Esophagus mucosa (tissue), 1 donor: ENCODE data around the gene ADCY5. TPM values are rescaled to one million over a fixed set of nuclear protein-coding genes. Genes with fewer than 3 reads are reported as not detected.

Experiments used
- ATAC-seq: fragments of 200-7000 bp; cut with Tn5 transposase; one replicate; pipeline ENCODE4 v1.9.1; 2020
- total RNA-seq: library from RNA; stranded (reverse); gene quantifications from one replicate; pipeline ENCODE4 v1.2.4, GENCODE V29; 2023
- donor health status: DM: yes; HTN: yes; CAD: no.

ADCY5 gene
- total RNA-seq, 1 donor from 2014 or later, result 2.7 TPM

DNA sequence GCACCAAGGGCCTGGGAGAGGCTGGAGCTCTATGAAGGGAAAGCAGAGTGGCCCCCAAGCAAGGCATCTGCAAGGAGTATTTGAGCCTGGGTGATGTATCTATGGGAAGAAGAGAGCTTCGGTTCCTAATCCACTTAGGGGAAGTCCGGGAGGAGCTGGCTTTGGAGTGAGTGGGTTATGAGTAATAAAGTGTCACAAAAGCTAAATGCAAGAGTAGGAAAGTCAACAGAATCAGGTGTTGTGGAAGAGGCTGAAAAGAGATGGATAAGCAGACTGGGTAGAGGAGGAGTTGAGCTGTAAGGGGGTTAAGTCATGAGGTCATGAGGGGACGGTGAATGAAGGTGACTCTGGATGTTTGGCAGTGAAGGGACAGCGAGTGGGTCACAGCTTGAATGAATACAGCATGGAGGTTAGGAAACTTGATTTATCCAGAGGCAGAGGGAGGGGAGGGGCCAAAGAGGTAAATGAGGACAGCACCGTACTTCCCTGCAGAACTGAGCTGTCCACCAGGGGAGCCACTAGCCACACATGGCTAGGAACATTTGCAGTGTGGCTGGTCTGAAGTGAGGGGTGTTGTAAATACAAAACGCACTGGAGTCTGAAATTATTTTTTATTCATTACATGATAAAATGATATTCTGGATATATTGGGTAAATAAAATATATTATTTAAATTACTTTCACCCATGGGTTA, 83.3 kb downstream of the ADCY5 start:
- ATAC-seq, result peak; percentile 37

DNA sequence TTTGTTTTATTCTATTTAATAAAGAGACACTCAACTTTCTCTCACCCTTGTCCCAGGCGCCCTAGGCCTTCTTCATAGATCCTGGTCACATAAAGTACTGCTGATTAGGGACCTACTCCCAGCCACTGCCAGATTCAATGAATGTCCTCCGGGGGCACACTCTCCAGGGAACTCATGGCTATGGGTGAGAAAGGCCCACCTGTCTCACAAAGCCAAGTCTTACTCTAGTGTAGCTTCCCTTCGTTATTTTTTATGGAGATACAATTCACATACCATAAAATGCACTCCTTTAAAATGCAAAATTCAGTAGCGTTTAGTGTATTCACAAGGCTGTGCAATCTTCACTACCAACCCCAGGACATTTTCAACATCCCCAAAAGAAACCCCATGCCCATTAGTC, 87.8 kb downstream of the ADCY5 start:
- ATAC-seq, result no peak

DNA sequence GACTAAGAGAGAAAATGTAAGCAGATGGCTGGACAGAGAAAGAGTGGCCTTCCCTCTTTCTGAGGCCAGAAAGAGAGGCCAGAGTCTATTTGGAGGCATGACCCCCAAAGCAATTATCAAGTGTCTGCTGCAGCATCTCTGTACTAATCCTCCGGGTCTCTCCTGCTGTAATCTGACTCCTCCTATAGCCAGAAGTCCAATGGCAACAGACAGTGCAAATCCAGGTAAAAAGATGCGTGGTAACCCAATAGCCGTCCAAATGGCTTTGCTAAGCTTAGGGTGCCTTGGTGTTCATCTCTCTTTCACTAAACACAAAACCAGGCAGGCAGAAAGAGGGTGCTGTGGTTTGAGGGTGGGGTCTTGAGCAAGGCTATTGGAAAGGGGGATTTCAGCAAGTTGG, 91.6 kb downstream of the ADCY5 start:
- ATAC-seq, result no peak

DNA sequence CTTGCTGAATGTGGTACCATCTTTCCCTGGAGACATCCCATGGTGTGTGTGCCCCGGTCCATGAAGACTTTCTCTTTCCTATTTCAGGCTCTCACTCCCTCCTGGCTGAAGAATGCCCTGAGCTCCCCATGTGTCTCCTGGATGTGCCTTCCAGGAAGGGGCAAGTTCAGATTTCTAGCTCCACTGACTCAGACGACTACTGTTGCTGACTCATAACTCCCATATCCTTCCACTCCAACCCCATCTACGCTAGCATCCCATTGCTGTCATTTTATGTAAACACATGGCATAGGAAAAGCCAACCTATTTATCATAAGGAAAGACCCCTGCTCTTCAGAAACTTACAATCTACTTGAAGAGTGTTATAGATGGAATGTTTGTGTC, 95.0 kb downstream of the ADCY5 start:
- no peak for ATAC-seq

DNA sequence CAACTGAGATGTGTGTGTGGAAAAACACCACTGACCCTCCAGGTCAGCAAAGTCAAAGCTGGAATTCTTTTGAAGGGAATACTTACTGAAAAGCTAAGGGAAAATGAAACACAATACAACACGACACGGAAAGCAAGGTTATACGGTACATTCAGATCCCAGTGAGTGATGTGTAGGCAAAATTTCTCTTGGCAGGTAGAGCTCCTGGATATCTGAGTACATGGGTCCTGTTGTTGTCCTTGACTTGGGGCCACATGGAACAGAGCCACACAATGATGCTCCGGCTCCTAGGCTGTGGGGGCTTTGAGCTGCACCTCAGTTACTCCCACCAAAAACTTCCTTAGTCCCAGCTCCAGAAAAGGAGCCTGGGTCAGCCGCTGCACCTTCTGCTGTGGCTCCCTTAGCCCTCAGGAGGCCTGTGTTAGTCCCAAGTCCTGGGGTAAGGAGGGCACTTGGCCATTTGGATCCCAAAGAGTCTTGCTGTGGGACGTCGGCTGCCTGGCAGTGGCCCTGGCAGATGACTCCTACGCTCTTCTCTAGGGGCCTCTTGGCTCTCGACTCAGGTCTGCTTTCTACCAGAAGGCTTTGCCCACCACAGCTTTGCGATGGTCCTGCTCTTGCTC, 95.6 kb downstream of the ADCY5 start:
- no peak for ATAC-seq

DNA sequence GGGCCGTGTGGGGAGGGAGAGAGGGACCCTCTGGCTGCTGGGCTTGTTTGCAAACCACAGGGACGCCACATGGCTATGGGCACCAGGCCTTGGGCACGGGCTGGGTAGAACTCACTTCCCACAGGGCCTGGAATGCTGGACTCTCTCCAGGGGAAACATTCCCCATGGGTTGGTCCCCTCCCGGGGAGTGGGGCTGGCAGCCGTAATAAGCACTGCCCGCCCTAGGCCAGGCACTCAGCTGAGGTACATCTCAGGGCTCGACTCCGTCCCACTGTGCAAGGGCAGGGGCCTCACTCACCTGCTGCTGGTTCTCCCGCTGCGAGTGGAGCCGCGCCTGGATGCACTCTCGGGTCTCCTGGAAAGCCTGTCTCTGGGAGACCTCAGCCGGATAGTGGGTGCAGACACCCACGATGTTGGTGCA, 96.7 kb downstream of the ADCY5 start:
- no peak for ATAC-seq

DNA sequence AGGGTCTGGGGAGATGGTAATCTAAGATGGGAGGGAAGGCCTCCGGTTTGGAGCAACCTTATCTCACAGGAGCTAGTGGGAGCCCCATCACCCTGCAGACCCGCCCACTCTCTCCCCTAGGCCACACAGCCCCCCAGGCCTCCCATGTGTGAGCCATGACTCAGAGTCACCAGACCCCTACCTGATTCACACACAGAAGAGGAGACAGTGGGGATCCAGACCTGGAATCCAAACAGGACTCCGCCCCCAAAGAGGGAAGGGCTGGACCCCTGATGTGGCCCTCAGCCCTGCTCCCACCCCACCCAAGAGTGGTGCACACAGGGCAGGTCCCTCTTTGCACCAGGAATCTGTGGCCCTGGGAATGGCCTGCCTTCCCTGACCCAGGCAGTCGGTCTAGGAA, 97.4 kb downstream of the ADCY5 start:
- no peak for ATAC-seq

DNA sequence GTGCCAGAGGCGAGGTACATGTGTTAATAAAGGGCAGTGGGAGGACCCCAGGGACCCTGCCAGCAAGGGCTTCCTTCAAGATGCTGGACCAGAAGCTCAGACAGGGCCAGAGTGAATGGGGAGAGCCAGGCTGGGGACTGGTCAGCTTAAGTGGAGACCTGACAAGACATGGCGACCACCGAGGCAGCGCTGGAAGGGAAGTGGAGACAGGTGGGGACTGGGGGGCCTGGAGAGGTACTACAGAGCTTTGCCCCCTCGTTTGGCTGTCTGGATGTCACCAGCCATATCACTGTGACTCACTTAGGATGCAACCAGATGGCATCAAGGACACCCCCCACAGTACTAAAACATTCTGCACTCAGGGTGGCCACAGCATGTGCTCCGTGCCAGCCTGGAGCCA, 97.9 kb downstream of the ADCY5 start:
- no peak for ATAC-seq

DNA sequence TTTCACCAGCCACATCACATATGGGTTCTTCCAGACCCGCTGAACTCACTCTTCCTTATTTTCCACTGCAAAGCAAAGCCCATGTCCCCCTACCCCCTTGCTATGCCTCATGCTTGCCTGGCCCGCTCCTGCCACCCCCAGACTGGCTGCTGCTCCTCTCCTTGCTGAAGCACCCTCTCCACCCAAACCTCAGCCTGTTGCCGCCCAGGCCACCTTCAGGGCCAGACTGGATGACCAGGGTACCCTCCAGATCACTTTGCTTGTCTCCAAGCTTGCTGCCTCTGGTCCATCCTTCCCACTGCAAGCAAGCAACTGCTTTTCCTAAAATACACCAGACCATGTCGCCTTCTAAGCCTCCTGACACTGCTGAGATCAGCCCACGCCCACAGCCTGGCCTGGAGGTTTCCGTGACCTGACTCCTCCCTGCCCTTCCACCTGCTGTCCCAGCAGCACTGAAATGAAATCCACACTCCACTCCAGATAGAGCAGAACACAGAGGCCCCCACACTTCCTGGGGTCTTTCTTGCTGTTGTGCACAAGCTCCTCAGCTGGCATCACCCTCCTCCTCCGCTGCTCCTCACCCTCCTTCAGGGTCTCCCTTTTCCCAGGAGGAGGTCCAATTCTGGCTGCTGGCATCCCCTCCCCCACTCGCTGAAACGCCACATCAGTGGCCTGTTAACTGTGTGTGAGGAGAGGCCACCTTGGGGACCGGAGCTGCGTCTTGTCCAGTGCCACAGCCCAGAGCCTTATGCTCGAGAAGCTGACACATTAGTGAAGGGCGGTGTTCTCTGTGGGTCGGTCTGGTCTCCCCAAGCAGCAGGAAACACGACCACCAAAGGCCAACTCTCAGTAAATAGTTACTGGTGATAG, 99.1 kb downstream of the ADCY5 start:
- no peak for ATAC-seq

DNA sequence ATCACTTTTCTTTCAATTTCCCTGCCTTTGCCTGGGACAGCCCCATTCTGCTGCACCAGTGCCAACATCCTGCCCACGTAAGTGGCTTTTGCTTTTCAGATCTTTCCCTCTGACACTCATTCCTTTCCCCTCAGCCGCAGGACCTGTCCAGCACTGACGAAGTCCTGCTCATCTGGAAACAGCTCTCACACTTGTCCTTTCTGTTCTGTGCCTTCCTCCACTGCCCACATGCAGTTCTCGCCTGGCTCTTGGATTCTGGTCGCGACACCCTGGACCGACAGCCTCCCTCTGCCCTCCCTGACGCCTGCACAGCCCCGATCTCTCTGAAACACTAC, 99.7 kb downstream of the ADCY5 start:
- ATAC-seq, result no peak

DNA sequence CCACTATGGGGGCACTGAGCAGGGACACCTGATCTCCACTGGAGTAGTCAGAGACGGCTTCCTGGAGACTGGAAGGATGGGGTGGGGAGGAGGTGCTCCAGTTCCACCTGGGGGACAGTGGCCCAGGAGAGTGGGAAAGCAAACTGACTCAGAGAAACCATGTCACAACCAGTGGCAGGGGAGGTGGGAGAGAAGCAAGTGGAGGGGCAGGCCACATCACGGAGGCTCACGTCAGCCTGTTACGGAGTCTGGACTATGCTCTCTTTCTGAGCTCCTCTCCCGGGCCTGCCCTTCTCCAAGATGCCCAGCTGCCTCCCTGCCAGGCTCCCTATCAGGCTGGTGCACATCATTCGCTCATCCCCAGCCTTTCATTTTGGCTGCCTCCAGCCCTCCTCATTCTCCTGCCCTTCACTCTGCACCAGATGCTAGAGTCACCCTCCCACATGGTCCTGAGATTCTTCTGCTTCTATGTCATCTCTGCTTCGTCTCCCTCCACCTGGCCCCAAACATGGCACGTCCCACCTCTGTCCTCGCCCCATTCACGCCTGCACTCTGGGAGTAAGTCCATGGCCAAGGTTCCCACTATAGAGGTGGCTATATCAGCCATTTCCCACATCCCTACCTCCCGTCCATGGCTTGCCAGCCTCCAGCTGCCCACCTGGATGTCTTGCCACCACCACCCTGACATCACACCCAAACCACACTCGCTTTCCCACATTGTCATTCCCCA, 100.3 kb downstream of the ADCY5 start:
- no peak for ATAC-seq

DNA sequence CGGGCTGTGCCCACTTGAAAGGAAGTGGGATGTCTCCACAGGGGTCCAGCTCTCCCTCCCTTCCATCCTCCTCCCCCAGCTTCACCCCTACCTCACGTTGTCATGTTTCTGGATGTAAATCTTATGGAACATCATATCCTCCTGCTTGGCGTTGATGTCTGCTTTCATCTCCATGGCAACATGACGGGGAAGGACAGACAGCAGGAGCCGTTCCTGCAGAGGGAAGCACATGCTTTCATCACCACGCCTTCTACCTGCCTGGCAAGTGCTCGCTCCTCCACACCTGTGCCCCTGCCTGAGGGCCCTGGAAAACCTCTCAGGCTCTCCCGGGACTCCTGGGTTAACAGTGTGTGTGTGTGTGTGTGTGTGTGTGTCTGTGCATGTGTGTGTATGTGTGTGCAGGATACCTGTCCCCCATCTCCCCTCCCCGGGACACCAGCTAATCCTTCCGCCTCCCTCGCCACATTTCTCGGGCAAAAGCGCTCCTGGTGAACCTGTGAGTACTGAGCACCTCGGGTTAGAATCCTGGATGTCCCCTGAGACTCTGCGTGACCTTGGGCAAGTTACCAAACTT, 101.1 kb downstream of the ADCY5 start:
- no peak for ATAC-seq

DNA sequence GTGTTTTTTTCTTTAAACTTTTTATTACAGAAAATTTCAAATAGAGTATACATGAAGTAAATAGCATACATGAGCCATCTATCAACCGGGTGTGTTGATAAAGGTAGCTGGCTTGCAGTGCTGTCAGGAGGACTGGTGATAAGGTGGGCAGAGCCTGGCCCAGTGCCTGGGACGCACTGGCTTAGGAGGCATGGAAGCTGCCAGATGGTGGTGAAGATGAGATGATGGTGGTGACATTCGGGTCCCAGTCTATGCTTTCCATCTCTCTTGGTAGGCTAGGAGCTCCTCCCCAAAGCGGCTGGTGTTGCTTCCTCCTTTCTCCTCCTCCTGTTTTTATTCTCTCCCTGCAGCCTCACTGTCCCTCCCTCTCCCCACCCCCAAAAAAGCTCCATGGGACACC, 101.7 kb downstream of the ADCY5 start:
- no peak for ATAC-seq

DNA sequence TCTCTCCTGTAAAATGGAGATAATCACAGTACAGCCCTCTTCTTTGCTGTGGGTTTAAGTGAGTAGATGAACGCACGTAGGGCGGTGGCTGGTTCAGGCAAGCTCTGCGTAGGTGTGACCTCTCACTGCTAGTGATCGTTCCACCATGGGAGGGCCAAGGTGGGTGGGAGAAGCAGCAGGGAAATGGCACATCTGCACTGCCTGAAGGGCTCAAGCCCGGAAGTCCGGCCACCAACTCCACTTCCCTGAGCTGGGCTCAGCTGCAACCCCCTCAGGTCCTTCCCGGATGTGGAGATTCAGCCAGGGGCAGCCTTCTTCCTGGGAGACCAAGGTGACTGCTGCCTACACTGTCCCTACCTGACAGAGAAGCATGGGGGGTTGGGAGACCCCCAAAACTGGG, 102.9 kb downstream of the ADCY5 start:
- ATAC-seq, result no peak

DNA sequence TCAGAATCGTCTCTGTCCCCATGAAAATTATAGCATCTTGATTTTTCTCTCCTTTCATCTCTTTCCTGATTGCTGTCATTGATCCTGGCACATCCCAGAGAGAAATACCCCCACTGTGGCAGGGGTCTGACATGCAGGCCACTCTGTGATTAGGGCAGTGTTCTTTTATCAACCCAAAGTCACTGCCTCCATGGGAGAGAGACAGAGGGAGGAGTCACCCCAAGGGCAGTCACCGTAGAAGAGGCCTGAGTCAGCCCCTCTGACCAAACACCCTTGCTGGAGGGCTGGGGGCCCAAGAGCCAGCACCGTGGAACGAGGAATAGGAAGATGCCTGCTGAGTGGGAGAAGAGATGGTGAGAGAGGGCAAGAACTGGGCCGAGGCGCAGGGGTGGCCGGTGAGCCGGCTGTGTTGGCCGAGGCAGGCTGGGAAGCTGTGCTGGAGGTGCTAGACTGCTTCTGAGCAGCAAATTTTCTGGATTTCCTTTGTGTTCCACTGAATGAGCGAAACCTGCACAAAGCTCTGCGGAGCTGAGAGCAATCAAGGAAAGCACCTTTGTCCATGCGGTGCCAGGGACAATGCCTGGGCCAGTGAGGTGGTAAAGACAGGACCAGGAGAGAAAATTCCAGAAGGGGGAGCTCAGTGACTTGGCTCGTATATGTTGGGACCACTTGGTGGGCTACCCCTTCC, 103.8 kb downstream of the ADCY5 start:
- no peak for ATAC-seq

DNA sequence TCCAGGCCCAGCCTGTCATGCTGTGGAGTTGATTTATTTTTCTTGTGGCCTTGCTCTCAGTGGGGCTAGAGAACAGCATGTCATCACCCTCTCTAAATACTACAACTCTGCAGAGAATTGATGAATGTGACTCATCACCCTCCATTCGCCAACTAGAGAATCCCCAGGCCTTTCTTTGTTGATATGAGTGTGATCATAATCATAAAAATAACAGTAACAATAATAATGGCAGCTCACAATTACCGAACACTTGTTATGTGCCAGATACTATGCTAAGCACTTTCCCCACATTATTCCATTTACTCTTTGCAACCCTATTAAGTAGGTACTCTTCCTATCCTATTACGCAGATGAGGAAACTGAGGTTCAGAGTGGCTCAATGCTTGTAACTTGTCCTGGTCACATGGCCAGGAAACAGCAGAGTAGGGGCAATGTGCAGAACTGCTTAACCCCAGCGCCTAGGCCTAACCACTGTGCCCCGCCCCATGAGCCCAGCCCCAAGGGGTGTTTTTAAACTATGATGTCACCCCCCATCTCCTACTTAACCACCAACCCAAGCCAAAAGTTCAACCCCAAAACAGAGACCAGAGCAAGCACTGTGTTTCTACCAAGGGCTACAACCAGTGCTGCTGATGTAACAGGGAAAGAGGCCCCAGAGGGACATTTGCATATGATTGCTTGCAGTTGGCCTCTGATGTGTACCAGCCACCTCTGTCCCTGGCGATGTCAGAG, 104.5 kb downstream of the ADCY5 start:
- ATAC-seq, result no peak

DNA sequence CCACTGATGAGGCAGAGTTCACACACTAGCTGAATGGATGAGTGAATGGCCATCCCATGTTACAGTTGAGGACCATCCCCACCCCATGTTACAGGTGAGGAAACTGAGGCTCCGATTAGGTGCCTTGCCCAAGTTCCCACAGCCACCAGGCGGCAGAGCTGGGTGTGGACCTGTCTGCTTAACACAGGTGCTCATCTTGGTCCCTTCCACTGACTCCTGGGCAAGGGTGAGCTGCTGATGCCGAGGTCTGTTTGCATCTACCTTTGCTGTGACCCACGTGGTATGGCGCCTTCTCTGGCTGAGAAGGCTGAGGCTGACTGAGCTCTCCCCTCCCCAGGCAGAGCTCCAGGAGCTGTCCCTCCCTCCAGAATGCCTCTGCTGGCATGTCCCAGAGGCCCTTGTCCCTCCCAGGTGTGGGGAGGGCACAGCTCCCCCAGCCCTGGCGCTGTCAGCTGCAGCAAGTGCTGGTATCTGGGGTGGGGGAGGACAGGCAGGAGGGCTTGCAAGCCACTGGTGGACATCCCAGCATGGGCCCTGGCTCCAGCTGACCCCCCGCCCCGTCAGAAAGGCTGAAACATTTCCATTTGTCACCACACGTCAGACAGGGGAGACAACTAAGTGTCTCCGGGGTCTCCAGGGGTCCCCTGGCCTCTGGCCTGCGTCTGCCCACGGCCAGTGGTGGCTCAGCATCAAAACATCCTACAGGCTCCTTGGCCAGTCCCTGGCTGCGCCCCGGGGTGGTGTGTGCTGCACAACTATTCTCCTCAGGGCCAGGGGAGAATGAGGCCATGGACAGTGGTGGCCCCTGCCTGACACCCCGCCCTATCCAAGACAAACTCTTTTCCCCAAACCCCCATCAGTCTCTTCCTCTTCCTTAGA, 105.4 kb downstream of the ADCY5 start:
- no peak for ATAC-seq

DNA sequence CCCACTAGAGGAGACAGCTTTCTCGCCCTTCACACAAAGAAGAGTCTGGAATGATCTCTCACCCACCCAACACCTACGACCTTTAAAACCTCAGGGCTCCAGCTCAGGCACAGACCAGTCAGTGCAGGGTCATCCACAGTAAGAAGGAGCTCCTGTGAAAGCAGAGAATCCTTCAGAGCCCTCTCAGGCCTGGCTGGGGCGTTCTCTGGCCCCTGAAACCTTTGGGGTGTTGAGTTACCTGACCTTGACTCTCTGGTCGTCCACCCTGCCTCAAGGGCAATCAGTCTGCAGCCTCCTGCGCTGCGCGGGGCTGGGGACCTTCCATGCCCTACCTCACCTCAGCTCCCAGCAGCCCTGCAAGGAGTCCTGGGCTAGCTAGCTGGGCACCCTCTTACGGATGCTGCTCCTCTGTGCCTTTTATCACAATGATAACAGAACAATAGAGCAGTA, 106.2 kb downstream of the ADCY5 start:
- ATAC-seq, result no peak

DNA sequence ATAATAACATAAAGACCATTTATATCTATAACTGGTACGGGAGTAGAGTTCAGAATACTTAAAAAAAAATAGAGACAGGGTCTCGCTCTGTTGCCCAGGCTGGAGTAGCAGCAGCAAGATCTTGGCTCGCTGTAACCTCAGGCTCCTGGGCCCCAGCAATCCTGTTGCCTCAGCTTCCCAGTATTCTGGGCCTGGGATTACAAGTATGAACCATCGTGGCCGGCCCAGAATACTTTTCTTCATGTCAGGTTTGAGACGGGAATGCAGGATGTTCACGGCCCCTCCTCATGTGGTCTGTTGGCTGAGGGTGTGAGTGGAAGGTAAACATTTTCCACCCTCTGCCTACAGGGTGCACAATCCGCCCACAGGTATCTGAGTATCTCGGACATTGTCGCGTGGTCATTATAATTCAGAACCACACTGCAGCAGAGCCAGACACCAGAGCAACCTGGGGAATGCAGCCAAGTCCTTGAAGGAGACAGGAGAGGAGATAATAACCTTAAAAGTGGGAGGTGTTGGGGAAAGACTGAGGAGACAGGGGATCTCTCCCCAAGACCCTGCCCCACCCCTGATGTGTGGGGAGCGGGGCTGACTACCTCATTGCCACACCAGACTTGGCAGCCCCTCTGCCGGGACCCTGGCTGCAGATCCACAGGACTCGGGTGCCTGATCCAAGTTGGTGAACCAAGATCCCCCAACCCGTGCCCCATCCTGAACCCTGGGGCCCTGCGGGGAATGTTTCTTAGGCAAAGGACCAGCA, 106.8 kb downstream of the ADCY5 start:
- ATAC-seq, result no peak

DNA sequence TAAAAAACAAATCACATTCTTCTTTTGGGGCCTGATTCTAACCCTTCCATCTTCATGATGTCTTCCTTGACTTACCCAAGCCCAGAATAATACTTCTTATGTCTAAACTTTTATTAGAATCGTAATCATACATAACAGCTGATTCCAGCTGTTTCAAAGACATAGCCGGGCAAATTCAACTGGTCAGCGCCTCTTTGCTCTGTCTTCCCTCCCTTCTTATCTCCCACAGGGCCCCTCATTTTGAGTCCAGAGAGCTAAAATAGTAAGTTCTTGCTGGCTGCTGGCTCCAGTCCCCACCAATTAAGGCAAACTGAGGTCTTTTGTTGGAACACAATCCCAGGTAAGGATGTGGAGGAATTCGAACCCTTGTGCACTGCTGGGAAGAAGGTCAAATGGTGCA, 108.6 kb downstream of the ADCY5 start:
- no peak for ATAC-seq
